GM18870 (cell line): ENCODE data around the gene SPRR4.

Experiments used
- ATAC-seq: cut with Tn5 transposase; IDR thresholded peaks from one replicate; pipeline ENCODE4 v1.9.1; 2021; ENCODE audit warnings: moderate library complexity; ENCODE audit not compliant: unreplicated experiment

Gene SPRR4, protein sequence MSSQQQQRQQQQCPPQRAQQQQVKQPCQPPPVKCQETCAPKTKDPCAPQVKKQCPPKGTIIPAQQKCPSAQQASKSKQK

DNA sequence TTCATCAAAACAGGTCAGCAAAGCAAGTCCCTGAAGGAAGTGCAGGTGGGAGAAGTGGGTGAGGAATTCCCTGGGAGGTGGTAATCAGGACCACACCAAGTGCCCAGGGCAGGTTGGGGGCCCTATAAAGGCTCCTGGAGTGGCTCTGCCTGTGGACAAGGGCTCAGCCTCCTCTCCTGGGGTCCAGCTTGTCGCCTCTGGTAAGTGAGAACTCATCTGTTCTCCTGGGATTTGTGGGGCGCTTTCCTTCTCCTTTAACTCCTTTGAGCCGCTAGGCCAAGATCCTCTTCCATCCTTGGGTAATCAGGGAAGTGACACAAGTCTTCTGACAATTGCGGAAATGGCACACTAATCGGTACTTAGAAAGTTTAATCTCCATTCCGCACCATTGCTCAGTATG lies at the start of gene SPRR4:
SPRR4 (plus strand) TSS at position 154 of the 400 bp plus-strand sequence. CDS start 1,243 bp downstream, outside the sequence.
- no peak for ATAC-seq

DNA sequence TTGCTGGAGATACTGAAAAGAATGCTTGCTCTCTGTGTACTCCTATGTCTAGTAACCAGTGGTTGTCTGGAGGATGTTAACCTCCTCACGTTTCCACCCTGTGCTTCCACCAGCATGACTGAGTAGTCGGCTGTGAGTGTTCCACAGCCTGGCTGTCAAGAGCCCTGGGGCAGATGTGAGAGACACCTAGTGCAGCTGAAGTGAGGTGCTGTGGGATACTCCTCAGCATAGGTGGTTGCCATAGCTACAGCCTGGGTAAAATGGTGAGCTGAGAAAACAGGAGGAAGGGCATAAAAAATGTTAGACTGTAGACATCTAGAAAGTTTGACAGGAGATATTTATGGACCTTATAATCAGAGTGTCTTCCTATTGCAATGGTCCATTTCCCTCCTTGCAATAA lies 46.3 kb upstream of the SPRR4 start:
- ATAC-seq = no peak

DNA sequence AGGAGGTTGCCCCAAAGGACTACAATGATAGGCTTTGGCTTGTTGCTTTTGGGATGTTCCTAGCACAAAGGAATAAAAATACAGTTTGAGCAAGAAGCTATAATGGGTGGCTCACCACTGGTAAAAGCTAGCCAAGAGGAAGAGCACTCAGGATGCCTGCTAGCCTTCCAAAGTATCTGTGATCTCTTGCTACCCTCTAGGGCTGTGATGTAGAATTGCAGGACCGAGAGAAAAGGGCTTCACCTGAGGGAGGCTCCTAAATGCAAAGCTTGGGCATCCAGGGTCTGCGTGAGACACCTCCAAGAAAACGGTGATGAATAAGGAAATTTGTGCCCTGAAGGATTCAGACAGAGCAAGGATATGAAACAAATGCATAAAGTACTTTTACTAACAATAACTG lies 44.4 kb upstream of the SPRR4 start:
- no peak for ATAC-seq

DNA sequence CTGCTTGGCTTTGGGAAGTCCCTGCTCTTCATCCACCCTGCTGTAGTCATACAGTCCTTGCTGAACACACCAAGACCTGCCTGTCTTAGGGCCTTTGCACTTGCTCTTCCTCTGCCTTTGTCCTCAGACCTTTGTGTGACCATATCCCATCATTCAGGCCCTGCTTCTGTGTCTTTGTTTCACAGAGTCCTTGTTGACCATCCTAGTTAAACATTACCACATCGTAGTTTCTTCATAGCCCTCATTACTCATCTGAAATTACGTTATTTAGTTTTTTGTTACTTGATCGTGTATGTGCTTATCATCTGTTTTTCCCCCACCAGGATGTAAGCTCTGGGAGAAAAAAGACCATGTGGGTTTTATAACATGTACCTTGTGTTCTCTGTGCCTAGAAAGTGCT lies 41.8 kb upstream of the SPRR4 start:
- no peak for ATAC-seq

DNA sequence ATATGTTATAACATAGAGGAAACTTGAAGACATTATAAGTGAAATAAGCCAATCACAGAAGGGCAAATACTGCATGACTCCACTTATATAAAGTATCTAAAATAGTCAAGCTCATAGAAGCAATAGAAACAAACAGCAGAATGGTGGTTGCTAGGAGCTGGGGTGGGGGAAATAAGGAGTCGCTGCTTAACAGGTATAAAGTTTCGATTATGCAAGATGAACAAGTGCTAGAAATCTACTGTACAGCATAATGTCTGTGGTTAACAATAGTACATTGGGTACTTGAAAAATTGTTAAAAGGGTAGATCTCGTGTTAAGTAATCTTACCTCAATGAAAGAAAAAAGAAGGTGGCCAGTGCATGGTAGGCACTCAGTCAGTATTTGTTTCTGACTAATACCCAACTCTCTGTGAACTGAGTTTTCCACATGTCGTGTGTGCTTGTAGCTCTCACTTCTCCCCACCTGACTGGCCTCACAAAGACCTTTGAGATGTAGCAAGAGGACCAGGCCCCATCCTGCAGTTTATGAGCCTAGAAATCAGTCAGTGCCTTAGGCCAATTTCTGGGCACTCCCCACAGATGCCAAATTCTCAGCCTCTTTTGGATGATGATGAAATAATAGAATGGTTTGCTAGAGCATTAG lies 38.2 kb upstream of the SPRR4 start:
- no peak for ATAC-seq

DNA sequence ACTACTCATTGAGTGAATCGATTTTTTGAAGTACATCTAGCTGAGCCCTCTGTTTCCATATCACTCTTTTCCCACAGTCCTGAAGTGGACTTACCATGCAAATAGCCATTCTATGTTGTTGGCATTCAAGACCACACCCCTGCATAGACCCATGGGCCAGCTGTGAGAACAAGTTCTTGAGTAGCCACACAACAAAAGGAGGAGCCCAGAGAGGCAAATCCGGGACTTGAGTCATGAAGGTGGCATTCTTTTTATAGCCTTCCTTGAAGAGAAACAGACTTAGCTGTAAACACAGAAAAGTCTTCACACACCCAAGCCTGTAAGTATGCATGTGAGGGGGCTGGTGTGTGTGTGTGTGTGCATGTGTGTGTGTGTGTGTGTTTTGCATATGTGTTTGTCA lies 37.3 kb upstream of the SPRR4 start:
- no peak for ATAC-seq

DNA sequence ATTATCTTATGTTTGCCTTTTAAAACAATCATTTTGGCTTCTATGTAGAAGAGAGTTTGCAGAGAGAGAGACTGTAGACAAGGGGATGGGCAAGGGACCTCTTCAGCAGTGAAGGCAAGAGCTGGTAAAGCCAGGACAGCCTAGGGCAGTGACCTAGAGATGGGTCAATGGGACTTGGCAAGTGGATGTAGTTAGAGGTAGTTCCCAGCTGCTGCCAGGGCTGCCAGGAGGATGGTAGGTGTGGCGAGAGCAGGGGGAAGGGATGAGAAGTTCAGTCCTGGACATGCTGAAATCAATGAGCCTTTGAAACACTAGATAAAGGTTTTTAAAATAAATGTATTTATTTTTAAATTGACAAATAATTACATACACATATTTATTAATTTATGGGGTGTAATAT lies 29.8 kb upstream of the SPRR4 start:
- ATAC-seq = no peak

DNA sequence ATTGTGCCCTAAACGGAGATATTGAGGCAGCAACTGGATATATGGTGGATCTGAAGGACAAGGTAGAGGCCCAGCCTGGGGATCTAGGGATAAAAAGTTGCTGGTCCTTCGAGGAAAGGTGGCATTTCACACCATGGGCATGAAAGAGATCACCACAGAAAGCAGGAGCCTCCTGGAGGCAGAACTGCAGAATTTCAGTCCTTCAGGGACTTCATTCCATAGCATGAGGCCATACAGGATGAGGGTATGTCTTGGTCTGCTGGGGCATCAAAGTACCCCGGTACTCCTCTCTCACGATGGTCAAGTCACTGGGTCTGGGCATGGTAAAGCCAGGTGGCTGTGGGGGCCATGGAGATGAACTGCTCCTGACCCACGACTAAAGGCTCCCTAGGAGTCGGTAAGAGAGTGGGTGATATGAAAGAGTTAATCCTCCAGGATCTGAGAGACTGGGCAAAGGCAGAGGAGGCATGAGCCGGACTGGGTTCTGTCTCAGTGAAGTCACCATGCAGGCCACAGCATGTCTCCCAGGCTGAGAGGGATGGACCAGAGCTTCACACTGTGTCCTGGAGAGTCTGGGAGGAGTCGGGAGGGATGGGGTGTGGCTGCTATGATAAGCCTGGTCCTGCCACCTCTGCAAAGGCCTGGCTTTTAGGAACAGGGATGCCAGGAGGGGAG lies 29.3 kb upstream of the SPRR4 start:
- no peak for ATAC-seq

DNA sequence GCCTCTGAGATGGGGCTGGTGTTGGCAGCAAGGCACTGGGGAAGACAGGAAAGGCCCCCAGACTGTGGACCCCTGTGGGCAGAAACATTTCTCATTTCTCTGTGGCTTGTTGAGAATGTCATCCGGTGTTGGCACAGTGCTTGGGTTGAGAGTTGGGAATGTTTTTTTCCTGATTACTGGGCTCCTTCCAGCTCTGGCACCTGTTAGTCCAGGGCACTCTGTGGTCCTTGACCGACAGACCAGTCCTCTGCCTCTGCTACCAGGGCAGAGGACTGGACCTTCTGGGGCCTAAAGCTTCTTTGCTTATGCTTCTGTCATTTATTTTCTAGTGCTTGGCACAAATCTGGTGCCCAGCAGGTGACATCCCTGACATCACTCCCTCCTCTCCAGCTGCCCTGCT lies 28.3 kb upstream of the SPRR4 start:
- ATAC-seq = no peak

DNA sequence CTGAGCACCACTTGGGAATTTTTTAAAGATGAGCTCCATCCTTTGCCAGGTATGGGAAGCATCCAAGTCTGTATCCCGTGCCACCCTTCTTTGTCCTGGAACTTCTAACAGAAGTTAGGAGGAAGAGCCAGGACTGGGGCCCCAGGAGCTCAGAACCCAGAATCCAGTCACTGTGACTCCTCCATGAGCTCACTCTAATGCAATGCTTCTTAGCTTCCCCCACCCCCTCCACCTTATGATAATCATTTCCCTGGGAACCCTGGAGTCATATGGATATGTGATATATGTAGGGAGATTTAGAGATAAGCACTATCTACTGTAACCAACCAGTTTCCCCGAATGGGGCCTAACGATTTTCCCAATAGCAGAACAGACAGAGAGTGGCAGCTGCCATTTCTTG lies 24.2 kb upstream of the SPRR4 start:
- no peak for ATAC-seq

DNA sequence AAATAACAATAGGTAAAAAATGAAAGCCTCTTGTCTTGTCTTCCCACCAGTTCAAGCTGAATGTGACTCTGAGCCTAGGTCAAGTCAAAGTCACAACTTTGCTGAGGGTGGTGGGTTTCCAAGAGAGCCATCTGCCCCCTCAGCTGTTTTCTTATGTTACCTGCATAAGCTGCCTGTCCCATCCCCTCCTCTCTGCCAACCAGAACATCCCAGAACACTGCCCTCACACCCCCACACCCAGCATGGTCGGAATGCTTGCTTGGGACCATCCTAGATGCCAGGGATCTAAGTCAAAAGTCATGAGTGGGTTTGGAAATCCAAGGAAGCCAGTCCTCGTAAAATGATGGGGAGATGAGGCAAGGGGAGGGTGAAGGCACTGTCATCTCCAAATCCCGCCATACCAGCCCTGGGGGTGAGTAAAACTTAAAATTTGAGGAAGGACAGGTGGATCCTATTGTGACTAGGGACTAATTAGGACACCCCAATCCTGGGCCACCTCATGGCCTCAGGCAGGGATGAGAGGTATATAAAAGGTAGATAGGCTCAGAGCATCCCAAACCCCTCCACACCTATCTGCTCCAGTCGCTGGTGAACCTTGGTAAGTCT lies 23.7 kb upstream of the SPRR4 start, which contains the start of gene SPRR5:
SPRR5 (plus strand) TSS at position 556 of the 606 bp plus-strand sequence. CDS start 1,349 bp downstream, outside the sequence.
- no peak for ATAC-seq

DNA sequence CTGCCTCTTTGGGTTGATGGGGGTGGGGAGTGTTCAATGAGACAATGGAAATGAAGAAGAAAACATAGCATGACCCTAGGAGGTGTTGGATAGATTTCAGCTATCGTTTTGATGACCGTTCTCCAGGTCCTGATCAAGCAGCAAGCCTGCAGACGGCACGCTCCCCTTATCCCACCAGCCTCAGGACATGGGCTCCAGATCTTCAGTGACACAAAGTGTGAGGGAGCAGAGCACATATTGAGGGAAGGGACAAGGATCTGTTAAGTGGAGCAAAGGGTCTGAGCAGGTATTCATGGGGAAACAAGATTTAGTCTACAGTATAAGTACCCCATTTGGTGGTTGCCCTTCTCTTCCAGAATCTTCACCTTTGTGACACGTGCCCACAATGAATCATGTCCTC lies 18.7 kb upstream of the SPRR4 start:
- no peak for ATAC-seq

DNA sequence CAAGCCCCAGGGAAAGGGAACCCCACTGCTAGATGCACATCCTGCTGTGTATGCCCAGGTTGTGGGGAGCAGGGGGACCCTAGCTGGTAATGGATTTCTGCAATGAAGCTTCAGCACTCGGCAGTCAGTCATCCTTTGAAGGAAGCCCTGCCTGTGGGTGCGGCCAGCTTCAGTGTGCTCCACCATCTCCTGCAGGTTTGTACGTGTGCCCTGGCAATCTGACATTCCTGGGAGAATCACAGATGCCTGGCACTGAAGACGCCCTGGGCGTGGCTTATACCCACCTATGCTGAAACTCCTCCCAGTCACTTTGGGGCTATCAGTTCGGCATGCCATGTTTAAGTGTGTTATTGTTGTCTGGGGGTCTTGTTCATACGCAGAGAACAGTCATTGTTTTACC lies 16.7 kb upstream of the SPRR4 start:
- no peak for ATAC-seq

DNA sequence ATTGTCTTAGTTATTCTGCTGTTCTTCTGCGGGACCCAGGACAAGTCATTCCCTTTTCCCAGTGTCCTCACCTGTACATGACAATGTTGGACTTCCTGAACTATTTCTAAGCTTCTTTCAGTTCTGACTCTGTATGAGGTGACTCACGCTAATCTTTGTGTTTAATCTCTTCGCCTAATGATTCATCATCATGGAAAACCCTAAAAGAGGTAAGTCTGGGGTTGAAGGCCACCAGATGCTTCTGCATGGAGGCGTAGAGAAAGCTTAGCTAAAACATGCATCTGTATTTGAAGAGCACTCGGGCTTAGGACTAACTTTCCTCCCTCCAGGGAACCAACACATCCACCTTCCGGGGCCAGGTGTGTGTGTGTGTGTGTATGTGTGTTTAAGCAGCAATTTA lies 16.0 kb upstream of the SPRR4 start:
- ATAC-seq = no peak

DNA sequence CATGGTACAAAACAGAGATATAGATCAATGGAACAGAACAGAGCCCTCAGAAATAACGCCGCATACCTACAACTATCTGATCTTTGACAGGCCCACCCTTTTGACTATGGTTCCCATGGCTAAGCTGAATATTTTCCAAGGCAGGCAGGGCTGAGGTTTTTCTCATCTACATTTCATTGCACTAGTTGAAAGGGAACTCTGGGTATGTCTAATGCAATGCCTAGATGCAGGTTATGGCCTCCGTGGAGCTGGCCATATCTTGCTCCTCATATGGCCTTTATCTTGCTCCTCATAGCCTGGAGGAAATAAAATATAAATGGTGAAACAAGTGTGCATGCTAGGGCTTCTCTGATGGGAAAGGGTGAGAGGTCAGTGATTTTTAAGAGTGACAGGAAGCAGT lies 12.9 kb upstream of the SPRR4 start:
- ATAC-seq = no peak

DNA sequence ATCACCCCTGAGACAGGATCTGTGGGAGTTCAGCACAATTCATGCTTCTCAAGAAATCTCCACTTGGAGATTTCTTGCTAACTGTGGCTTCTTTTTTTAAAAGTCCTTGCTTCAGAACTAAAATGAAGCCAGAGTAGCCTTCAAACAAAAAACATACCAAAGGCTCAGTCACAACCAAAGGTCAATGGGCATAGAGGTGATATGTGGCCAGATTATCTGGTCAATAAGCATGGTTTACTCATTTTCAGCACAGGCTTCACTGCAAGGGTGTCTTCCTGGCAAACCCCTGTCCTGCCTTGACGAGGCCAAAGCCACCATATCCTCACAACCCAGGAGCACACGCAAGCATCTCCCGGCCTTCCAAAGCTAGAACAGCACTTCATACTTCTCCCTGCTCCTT lies 11.2 kb upstream of the SPRR4 start:
- no peak for ATAC-seq

DNA sequence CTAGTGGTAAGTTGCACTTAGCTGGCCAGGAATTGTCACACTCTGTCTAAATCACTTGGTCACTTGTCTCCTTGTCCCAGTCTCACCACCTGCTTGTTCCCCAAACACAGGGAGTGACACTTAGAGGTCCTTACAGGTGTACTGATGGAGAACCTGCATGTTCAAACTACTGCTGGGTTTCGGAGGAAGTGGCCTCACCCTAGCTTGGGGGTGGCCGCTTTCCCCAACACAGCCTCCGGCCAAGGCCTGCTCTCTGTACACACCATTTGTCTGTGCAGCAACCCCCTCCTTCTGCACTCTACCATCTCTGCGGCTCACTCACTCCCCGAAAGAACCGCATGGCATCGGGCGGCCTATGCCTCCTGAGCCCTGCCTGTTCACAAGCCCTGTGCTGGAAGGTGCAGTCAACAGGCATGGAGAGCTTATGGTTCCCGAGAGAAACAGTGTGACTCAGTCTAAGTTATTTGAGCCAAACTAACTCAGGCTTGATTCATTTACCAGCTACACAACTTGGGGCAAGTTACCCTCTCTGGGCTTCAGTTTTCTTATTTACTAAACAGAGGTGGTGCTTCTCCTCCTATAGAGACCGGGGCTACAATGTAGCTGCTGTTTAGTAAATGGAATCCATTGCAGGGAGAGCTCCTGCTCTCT lies 10.5 kb upstream of the SPRR4 start:
- no peak for ATAC-seq

DNA sequence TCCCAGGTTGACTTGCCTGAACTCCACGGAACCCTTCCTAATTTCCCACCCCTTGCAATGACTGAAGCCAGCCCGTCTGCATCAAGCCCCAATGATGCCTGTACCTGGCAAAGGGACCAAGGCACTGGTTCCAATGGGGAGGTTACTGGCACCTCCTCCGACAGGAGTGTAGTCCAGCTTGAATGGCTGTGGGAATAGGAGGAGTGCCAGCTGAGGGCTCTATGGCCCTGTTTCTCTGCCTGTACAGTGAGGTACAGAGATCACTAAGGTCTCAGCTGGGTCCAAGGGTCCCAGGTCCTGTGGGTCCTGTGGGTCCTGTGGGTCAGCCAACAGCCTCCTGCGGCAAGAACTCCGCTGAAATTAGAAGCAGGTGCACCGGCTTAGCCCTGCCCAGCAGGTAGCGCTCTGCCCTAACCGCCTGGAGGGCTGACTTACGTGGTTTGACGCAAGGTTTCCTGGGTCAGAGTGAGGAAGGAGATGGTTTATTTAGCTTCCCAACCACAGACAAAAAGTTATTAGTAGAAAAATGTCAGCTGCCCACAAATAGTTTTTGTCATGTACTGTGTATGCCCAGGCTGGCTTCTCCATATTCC lies 9.9 kb upstream of the SPRR4 start:
- ATAC-seq = no peak

DNA sequence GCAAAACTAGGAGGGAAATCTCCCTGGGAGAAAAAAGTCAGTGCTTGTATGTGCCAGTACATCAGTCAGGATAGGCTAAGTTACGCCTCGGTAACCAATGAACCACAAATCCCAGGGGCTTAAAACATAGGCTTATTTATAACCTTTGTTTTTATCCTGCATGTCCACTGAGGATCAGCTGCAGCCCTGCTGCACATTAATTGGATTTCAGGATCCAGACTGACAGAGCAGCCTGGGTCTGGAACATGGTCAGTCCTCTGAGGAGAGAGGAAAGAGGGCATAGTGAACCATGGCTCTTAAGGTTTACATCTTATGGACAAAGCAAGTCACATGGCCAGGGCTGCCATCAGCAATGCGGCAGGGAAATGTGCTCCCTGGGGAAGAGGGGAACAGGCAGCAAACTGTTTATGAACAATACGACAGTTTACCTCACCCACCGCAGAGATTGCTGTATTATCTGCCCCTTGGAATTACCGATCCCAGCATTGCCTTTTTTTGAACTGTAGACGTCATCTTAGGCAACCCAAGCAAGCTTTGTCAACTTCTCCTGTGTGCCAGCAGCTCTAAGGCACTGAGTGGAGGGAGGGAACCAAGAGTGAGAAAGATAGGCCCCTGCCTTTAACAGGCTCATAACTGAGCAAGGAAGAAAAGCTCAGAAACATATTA lies 9.1 kb upstream of the SPRR4 start:
- no peak for ATAC-seq

DNA sequence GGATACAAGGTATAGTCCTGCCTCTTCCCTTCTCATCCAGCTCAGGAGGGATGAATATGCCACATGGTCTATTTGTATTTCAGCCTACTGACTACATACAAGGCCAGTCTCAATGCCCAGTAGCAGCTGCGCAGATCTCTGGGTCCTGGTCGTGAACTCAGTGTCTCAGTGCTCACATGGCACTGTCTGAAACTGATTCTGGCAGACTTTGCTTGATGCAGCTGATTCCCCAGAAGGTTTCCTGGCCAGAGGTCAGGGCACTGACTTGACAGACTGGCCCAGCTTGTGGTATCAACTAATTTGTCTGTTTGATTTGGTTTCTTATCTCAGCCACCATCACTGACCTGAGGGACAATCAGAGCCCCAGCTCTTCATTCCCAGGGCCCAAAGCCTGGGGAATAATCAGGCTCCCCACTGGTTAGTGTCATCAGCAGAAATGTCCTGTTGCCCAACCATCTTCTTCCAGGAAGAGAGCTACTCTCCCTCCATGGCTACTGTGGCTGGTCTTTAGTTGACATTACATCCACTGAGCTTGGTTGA lies 7.5 kb upstream of the SPRR4 start:
- ATAC-seq = no peak

DNA sequence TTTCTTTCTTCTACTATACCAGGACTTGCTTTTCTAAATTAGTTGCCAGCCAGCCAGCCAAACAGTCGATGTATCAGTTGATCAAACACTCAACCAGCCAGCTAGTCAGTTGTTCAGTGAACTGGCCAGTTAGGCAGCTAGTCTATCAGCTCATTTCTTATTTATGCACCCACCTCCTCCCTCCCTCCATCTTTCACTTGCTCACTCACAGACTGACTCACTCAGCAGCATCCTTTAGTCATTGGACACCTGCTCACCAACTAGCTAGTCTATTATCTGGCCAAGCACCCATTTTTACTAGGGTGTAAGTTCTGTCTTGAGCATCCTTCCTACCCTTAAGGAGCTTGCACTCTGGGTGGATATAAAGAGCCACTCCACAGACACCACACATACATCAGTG lies 5.9 kb upstream of the SPRR4 start:
- no peak for ATAC-seq
